K562 (cell line): ENCODE measurements around the gene TMEM187. TPM values are rescaled to one million over a fixed set of nuclear protein-coding genes. Genes with fewer than 3 reads are reported as not detected.
A peak's percentile ranks its signal among the peaks of the same experiment; 100 is the strongest.

Source experiments
- ATAC-seq: fragments of 200-7000 bp; cut with Tn5 transposase; 3 replicates; pipeline ENCODE4 v1.9.1; 2020; ENCODE audit warnings: moderate library complexity
- BruUV-seq: library from RNA; stranded (reverse); fragments of 400-500 nt; replicated peaks from 2 replicates; lab custom pipeline; 2021; lab: Mats Ljungman, UMichigan
- CTCF ChIA-PET: fragments of 300-600 bp; formaldehyde crosslinking; extraction: SDS; loops from one replicate; lab custom pipeline; 2021; ENCODE audit warnings: low intra/inter-chr PET ratio; lab: Yijun Ruan, JAX
- POLR2A ChIA-PET: fragments of 300-600, 350-650 bp; sonication (Branson Sonifier 250); formaldehyde crosslinking; extraction: SDS; loops from one replicate; lab custom pipeline; 2021; ENCODE audit warnings: antibody characterized with exemption, inconsistent platforms; lab: Yijun Ruan, JAX
- DNase-seq, 4 experiments: peaks; one replicate each; pipeline versions ENCODE4 v3.0.0 to v3.0.0-alpha.2; 2011 to 2018; ENCODE audit warnings: low spot score in 3 of 4, mixed read lengths in 3 of 4; ENCODE audit errors: extremely low read depth in 1 of 4
- FAIRE-seq: peaks from 2 replicates; lab custom pipeline; 2011; peaks lifted over from hg19 to GRCh38; lab: Jason Lieb, UNC
- H2AFZ ChIP-seq: 2 replicates; pipeline ENCODE4 v1.6.0; 2011; ENCODE audit warnings: low read depth, low read length, control low read depth, inconsistent platforms
- H3K27ac ChIP-seq: fragments of 200-600 bp; 3 replicates; pipeline ENCODE4 v1.8.0; 2011; ENCODE audit warnings: low read depth, mild to moderate bottlenecking, control low read depth, inconsistent platforms, low read length, moderate library complexity, mixed read lengths; ENCODE audit errors: extremely low read depth
- H3K27me3 ChIP-seq, 2 experiments: fragments of 300-600 bp in 1 of 2; 2 replicates in 1 of 2; 3 replicates in 1 of 2; pipeline versions ENCODE4 v1.6.0 to v1.8.0; 2011; ENCODE audit warnings: inconsistent platforms in 2 of 2, low read length in 2 of 2, mild to moderate bottlenecking in 1 of 2, mixed read lengths in 1 of 2, moderate library complexity in 1 of 2; ENCODE audit not compliant: control insufficient read depth in 2 of 2, insufficient read depth in 2 of 2
- H3K36me3 ChIP-seq: fragments of 300-600 bp; 3 replicates; pipeline ENCODE4 v1.8.0; 2011; ENCODE audit warnings: mild to moderate bottlenecking, low read length, inconsistent platforms; ENCODE audit not compliant: control insufficient read depth, insufficient read depth
- H3K4me1 ChIP-seq, 2 experiments: fragments of 200-600 bp in 1 of 2; replicated peaks in 1 of 2; 2 replicates in 1 of 2; 3 replicates in 1 of 2; pipeline versions ENCODE4 v1.5.1 to v1.8.0; 2011; ENCODE audit warnings: inconsistent platforms in 2 of 2, low read length in 2 of 2, mild to moderate bottlenecking in 1 of 2, mixed read lengths in 1 of 2, moderate library complexity in 1 of 2; ENCODE audit not compliant: control insufficient read depth in 2 of 2, insufficient read depth in 2 of 2
- H3K4me2 ChIP-seq: 2 replicates; pipeline ENCODE4 v1.6.1; 2011; ENCODE audit warnings: low read length, control low read depth, inconsistent platforms, mixed read lengths; ENCODE audit not compliant: insufficient read depth
- H3K4me3 ChIP-seq: fragments of 200-600 bp; sonication (generic), shearing (Covaris generic); 2 replicates; pipeline ENCODE4 v1.5.1; 2016; ENCODE audit warnings: control low read depth, inconsistent platforms
- H3K79me2 ChIP-seq: fragments of 200-600 bp; 3 replicates; pipeline ENCODE4 v1.8.0; 2011; ENCODE audit warnings: low read length, inconsistent platforms; ENCODE audit not compliant: control insufficient read depth, insufficient read depth
- H3K9ac ChIP-seq, 2 experiments: 2 replicates each; pipeline versions ENCODE4 v1.6.0 to v1.6.1; 2011; ENCODE audit warnings: low read depth in 2 of 2, low read length in 2 of 2, control low read depth in 1 of 2, inconsistent platforms in 1 of 2, mild to moderate bottlenecking in 1 of 2, mixed read lengths in 1 of 2; ENCODE audit not compliant: insufficient read depth in 1 of 2
- H3K9me1 ChIP-seq: one replicate; pipeline ENCODE4 v1.6.0; 2011; ENCODE audit warnings: inconsistent platforms, mild to moderate bottlenecking, low read length, moderate library complexity; ENCODE audit not compliant: control insufficient read depth, insufficient read depth
- H3K9me3 ChIP-seq: replicated peaks from 2 replicates; pipeline ENCODE4 v1.5.1; 2011; ENCODE audit warnings: low read depth, low read length, inconsistent platforms; ENCODE audit not compliant: control insufficient read depth, insufficient read depth
- H4K20me1 ChIP-seq: replicated peaks from 2 replicates; pipeline ENCODE4 v1.6.1; 2011; ENCODE audit warnings: low read length, inconsistent platforms, mixed read lengths; ENCODE audit not compliant: control insufficient read depth, insufficient read depth
- POLR2G ChIP-seq: fragments of 200-400 bp; formaldehyde crosslinking; IDR thresholded peaks from 2 replicates; pipeline ENCODE4 v1.6.1; 2017; ENCODE audit warnings: low read depth, mild to moderate bottlenecking, antibody characterized with exemption, low read length, moderate library complexity
- RBM22 ChIP-seq: fragments of 200-400 bp; formaldehyde crosslinking; IDR thresholded peaks from 2 replicates; pipeline ENCODE4 v1.6.1; 2018; ENCODE audit warnings: low read length, low read depth; ENCODE audit not compliant: poor library complexity, severe bottlenecking
- SIN3A ChIP-seq, 2 experiments: fragments of 150-350 bp in 1 of 2; IDR thresholded peaks; 2 replicates each; pipeline ENCODE4 v1.6.1; 2011 to 2016; ENCODE audit warnings: borderline replicate concordance in 2 of 2, low read depth in 2 of 2, low read length in 2 of 2, mild to moderate bottlenecking in 2 of 2, moderate library complexity in 2 of 2; ENCODE audit not compliant: control insufficient read depth in 1 of 2
- TEAD1 ChIP-seq, 2 experiments: fragments of 450-650 bp in 1 of 2; sonication (generic) in 1 of 2; formaldehyde crosslinking; IDR thresholded peaks; 2 replicates each; pipeline versions ENCODE4 v1.4.0 to v1.8.0; 2020 to 2022; ENCODE audit warnings: mild to moderate bottlenecking in 2 of 2, missing genetic modification reagents in 1 of 2
- ZNF445 ChIP-seq: fragments of 250-450 bp; sonication (Bioruptor Pico); IDR thresholded peaks from 2 replicates; pipeline ENCODE4 v1.4.0; 2020; ENCODE audit warnings: low read depth, mild to moderate bottlenecking, moderate library complexity
- WGBS: fragments of 100-300 bp; shearing (Covaris generic); methylation state at CpG from one replicate; pipeline ENCODE4 v1.1.6; 2016; ENCODE audit warnings: low coverage, mixed read lengths; ENCODE audit not compliant: insufficient coverage; ENCODE audit errors: missing lambda C conversion rate; 5-methylcytosine and 5-hydroxymethylcytosine counted together
- in situ Hi-C: fragments of 300-500 bp; cut with MboI; formaldehyde crosslinking; loops from 4 replicates; pipeline ENCODE4 v1.15.0; 2018; ENCODE audit warnings: inconsistent platforms, mixed read lengths
- intact Hi-C: fragments of 100-400 bp; cut with micrococcal nuclease; formaldehyde crosslinking; loops from 2 replicates; pipeline ENCODE4 v1.14.2; 2022
- polyA plus RNA-seq, 8 experiments: library from polyadenylated mRNA; depleted of rRNA in 4 of 8; stranded (reverse) in 5 of 8; unstranded in 3 of 8; fragments of >200 nt; fragmentation: Nextera tagmentation in 2 of 8; fragmentation: Illumina TruSeq in 1 of 8; extraction: Ambion mirVana in 2 of 8; extraction: Trizol in 1 of 8; gene quantifications; 2 replicates each; pipeline versions ENCODE4 v1.2.1 to v1.2.3, GENCODE V29; 2011 to 2014; ENCODE audit warnings: inconsistent platforms in 1 of 8, missing spikeins in 1 of 8
- total RNA-seq, 7 experiments: library from RNA; depleted of rRNA in 6 of 7; stranded (reverse); fragments of >200 nt in 6 of 7; fragmentation: Illumina TruSeq in 2 of 7; extraction: Trizol in 2 of 7; gene quantifications; 2 replicates each; pipeline versions ENCODE4 v1.2.1 to v1.2.3, GENCODE V29; 2011 to 2021; ENCODE audit warnings: low replicate concordance in 1 of 7
- TF ChIP-seq, protein P1 (sequence below): fragments of 450-650 bp; IDR thresholded peaks from 2 replicates; pipeline ENCODE4 v1.6.1; 2018; ENCODE audit not compliant: partially characterized antibody

Gene TMEM187
- total and polyA plus RNA-seq, 9 of the 15 experiments (the other 6 are each of a cell fraction or from before 2014, with no cell fraction given) = 0.13 to 6.4 (median 1.6) TPM

DNA sequence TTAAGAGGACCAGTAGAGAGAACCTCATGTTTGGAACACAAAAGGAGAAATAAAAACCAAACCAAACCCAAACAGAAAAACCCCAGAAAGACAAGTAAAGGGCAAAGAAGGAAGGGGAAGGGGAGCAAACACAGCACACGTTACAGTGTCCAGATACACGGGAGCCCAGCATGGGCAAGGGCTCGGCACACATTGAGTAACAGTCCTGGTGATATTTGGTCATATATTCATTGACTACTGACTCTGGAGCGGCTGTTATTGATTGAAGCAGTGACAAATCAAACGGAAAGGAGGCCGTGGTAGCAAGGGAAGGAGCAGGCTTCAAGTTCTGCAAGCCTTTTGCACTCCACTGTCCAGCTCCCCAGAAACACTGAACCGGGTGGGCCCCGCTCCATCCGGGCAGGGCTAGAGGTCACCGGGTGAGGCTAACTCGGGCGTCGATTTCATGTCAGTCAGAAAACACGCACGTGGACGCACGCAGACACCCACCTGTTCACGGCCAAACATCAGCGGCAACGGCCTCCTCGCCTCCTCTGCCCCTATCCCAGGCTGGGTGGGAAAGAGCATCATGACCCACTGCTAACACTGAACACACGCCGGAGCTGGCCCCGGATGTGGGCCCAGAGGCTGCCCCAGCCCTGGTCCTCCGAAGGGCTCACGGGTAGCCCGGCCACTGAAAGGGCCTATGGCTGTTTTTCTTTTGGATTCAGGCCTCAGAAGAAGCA lies 50.9 kb downstream of the TMEM187 start:
- FAIRE-seq (no peak), ATAC-seq (no peak), DNase-seq (no peak)
- no TSS peak for BruUV-seq
- ChIA-PET CTCF (no interaction called here), POLR2A (interaction anchor here (1.3 kb wide), 1 partner anchor 19 kb away, joined by 4 read pairs; no protein-coding TSS in a partner anchor)
- in situ Hi-C loops = no loop called here
- intact Hi-C loops = loop anchor here (5.0 kb wide), 1 partner anchor 69 kb away; no protein-coding TSS in a partner anchor
- no peak overlapping the region for H3K4me2 ChIP-seq
- H2AFZ ChIP-seq = no peak overlapping the region
- TF ChIP-seq TEAD1 (CRISPR knock-in tag; IDR thresholded peaks at IDR 0.05) = no peak
- no peak for TF ChIP-seq ZNF445 (CRISPR knock-in tag)
- TF ChIP-seq POLR2G = peak; percentile 39; the same call in 1 of the 2 replicates
- TF ChIP-seq, protein P1, sequence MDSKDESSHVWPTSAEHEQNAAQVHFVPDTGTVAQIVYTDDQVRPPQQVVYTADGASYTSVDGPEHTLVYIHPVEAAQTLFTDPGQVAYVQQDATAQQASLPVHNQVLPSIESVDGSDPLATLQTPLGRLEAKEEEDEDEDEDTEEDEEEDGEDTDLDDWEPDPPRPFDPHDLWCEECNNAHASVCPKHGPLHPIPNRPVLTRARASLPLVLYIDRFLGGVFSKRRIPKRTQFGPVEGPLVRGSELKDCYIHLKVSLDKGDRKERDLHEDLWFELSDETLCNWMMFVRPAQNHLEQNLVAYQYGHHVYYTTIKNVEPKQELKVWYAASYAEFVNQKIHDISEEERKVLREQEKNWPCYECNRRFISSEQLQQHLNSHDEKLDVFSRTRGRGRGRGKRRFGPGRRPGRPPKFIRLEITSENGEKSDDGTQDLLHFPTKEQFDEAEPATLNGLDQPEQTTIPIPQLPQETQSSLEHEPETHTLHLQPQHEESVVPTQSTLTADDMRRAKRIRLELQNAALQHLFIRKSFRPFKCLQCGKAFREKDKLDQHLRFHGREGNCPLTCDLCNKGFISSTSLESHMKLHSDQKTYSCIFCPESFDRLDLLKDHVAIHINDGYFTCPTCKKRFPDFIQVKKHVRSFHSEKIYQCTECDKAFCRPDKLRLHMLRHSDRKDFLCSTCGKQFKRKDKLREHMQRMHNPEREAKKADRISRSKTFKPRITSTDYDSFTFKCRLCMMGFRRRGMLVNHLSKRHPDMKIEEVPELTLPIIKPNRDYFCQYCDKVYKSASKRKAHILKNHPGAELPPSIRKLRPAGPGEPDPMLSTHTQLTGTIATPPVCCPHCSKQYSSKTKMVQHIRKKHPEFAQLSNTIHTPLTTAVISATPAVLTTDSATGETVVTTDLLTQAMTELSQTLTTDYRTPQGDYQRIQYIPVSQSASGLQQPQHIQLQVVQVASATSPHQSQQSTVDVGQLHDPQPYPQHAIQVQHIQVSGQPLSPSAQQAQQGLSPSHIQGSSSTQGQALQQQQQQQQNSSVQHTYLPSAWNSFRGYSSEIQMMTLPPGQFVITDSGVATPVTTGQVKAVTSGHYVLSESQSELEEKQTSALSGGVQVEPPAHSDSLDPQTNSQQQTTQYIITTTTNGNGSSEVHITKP = no peak
- TF ChIP-seq RBM22 = peak; percentile 34
- no peak for TF ChIP-seq SIN3A (IDR thresholded peaks at IDR 0.05; ENCODE audit: borderline replicate concordance in 2 of 2, control insufficient read depth in 1 of 2, low read depth in 2 of 2, low read length in 2 of 2)
- no peaks in the 10 kb centered on the region for H3K9me3 ChIP-seq
- H3K4me3 ChIP-seq = no peak overlapping the region
- H3K79me2 ChIP-seq = peaks cover 32% of the 10 kb centered on the region
- peak overlapping the region; percentile 51; the same call in 1 of the 3 replicates for H3K27ac ChIP-seq
- no peaks in the 10 kb centered on the region for H3K9me1 ChIP-seq
- 66% methylated on average over 20 of the region's 27 CpGs for WGBS
- peak overlapping the region in 1 of 2 experiments; percentile 72; a peak in 1 of 4 replicates for H3K9ac ChIP-seq
- H3K4me1 ChIP-seq = peaks cover 15 to 52% of the 10 kb centered on the region in 2 experiments; a peak in 4 of 5 replicates
- peaks cover 39% of the 10 kb centered on the region; the same call in 2 of the 3 replicates for H3K36me3 ChIP-seq
- no peaks in the 10 kb centered on the region for H4K20me1 ChIP-seq
- no peaks in the 10 kb centered on the region for H3K27me3 ChIP-seq
